Smooth muscle cell (in vitro differentiated cells): ENCODE results near the gene ZC3H13. TPM values are rescaled to one million over a fixed set of nuclear protein-coding genes. Genes with fewer than 3 reads are reported as not detected.

ENCODE experiments used
- DNase-seq: peaks from one replicate; lab custom pipeline; 2025; ENCODE audit not compliant: unreplicated experiment; lab: John Stamatoyannopoulos, UW
- H2AFZ ChIP-seq: fragments of 200-600 bp; sonication (generic); 2 replicates; pipeline ENCODE4 v1.6.0; 2016; ENCODE audit warnings: antibody characterized with exemption, low read depth, mild to moderate bottlenecking
- H3F3A ChIP-seq: fragments of 200-600 bp; sonication (generic); 2 replicates; pipeline ENCODE4 v1.6.0; 2017; ENCODE audit warnings: antibody characterized with exemption, low read depth
- H3K27ac ChIP-seq: fragments of 200-600 bp; sonication (generic); 2 replicates; pipeline ENCODE4 v1.5.1; 2016; ENCODE audit warnings: low read depth, mild to moderate bottlenecking
- H3K27me3 ChIP-seq: fragments of 200-600 bp; sonication (generic); 2 replicates; pipeline ENCODE4 v1.6.1; 2016; ENCODE audit warnings: low read depth, mild to moderate bottlenecking
- H3K36me3 ChIP-seq: fragments of 200-600 bp; sonication (generic); 2 replicates; pipeline ENCODE4 v1.5.1; 2016; ENCODE audit warnings: low read depth
- H3K4me1 ChIP-seq: fragments of 200-600 bp; sonication (generic); 2 replicates; pipeline ENCODE4 v1.5.1; 2016; ENCODE audit warnings: low read depth
- H3K4me2 ChIP-seq: fragments of 200-600 bp; sonication (generic); 2 replicates; pipeline ENCODE4 v1.6.0; 2016; ENCODE audit warnings: mild to moderate bottlenecking
- H3K4me3 ChIP-seq: fragments of 200-600 bp; sonication (generic); 2 replicates; pipeline ENCODE4 v1.5.1; 2016; ENCODE audit warnings: mild to moderate bottlenecking
- H3K79me2 ChIP-seq: fragments of 200-600 bp; sonication (generic); 2 replicates; pipeline ENCODE4 v1.6.0; 2016; ENCODE audit warnings: low read depth, mild to moderate bottlenecking
- H3K9ac ChIP-seq: fragments of 200-600 bp; sonication (generic); 2 replicates; pipeline ENCODE4 v1.6.0; 2016; ENCODE audit warnings: low read depth
- H3K9me3 ChIP-seq: fragments of 200-600 bp; sonication (generic); replicated peaks from 2 replicates; pipeline ENCODE4 v1.5.1; 2016; ENCODE audit warnings: low read depth
- H4K20me1 ChIP-seq: fragments of 200-600 bp; sonication (generic); 2 replicates; pipeline ENCODE4 v1.6.0; 2016; ENCODE audit warnings: low read depth
- WGBS: methylation state at CpG from one replicate; pipeline ENCODE4 v1.1.7; 2016; ENCODE audit warnings: low lambda C conversion rate; 5-methylcytosine and 5-hydroxymethylcytosine counted together
- polyA plus RNA-seq: library from polyadenylated mRNA; unstranded; fragments of >200 nt; fragmentation: Nextera tagmentation; extraction: Ambion mirVana; gene quantifications from 2 replicates; pipeline ENCODE4 v1.2.1, GENCODE V29; 2016
- total RNA-seq: library from RNA; depleted of rRNA; stranded (reverse); fragments of >200 nt; gene quantifications from 2 replicates; pipeline ENCODE4 v1.2.3, GENCODE V29; 2014
- TF ChIP-seq, protein P1 (sequence below): fragments of 200-600 bp; sonication (generic); IDR thresholded peaks from 2 replicates; pipeline ENCODE4 v1.5.1; 2017; ENCODE audit warnings: borderline replicate concordance, mild to moderate bottlenecking, antibody characterized with exemption; ENCODE audit not compliant: insufficient read depth, poor library complexity, severe bottlenecking

Gene ZC3H13
- total and polyA plus RNA-seq, 2 experiments from 2014 or later = 20.4 to 37.7 TPM

DNA sequence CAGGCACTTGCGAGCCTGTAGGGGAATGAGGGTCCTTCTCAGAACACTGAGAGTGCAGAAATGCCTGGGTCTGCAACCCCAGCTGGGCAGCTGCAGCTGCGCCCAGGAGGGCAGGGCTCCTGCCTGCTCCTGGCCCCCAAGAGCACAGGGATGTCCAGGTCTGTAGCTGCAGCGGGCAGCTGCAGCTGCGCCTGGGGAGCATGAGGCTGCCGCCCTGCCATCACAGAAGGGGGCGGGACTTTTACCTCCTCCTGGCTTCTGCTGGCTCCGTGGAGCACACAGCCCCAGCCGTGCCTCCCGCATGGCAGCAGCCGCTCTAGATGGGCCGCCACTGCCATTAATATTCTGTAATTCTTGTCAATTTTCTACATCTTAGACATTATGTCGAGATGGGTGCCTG lies 34.4 kb upstream of the ZC3H13 start:
- no peak overlapping the region for H3K4me3 ChIP-seq
- H2AFZ ChIP-seq = no peak overlapping the region
- TF ChIP-seq, protein P1, sequence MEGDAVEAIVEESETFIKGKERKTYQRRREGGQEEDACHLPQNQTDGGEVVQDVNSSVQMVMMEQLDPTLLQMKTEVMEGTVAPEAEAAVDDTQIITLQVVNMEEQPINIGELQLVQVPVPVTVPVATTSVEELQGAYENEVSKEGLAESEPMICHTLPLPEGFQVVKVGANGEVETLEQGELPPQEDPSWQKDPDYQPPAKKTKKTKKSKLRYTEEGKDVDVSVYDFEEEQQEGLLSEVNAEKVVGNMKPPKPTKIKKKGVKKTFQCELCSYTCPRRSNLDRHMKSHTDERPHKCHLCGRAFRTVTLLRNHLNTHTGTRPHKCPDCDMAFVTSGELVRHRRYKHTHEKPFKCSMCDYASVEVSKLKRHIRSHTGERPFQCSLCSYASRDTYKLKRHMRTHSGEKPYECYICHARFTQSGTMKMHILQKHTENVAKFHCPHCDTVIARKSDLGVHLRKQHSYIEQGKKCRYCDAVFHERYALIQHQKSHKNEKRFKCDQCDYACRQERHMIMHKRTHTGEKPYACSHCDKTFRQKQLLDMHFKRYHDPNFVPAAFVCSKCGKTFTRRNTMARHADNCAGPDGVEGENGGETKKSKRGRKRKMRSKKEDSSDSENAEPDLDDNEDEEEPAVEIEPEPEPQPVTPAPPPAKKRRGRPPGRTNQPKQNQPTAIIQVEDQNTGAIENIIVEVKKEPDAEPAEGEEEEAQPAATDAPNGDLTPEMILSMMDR = no peak
- 95% methylated on average over 11 of the region's 12 CpGs for WGBS
- H3K4me1 ChIP-seq = no peaks in the 10 kb centered on the region
- no peaks in the 10 kb centered on the region for H3K79me2 ChIP-seq
- no peak overlapping the region for H3K4me2 ChIP-seq
- no peak for DNase-seq
- no peak overlapping the region for H3K27ac ChIP-seq
- no peaks in the 10 kb centered on the region for H3K27me3 ChIP-seq
- no peaks in the 10 kb centered on the region for H3F3A ChIP-seq
- no peak overlapping the region for H3K9ac ChIP-seq
- H4K20me1 ChIP-seq = no peaks in the 10 kb centered on the region
- no peaks in the 10 kb centered on the region for H3K36me3 ChIP-seq
- no peaks in the 10 kb centered on the region for H3K9me3 ChIP-seq

GRCh38 chr13:46086421-46086922 lies 33.9 kb upstream of the ZC3H13 start:
- Histone ChIP-seq H4K20me1 (no peaks in the 10 kb centered on the region), H3K4me3 (no peak overlapping the region), H3K27me3 (no peaks in the 10 kb centered on the region), H3K79me2 (no peaks in the 10 kb centered on the region), H3K36me3 (no peaks in the 10 kb centered on the region), H3K4me1 (no peaks in the 10 kb centered on the region), H3K27ac (no peak overlapping the region), H3F3A (no peaks in the 10 kb centered on the region), H3K9me3 (no peaks in the 10 kb centered on the region), H3K4me2 (no peak overlapping the region), H3K9ac (no peak overlapping the region), H2AFZ (no peak overlapping the region)
- TF ChIP-seq, protein P1 = no peak
- 94% methylated on average over 12 of the region's 12 CpGs for WGBS
- DNase-seq = no peak

- Histone ChIP-seq H3K4me3 (no peak overlapping the region), H3F3A (no peaks in the 10 kb centered on the region), H3K27ac (no peak overlapping the region), H3K36me3 (no peaks in the 10 kb centered on the region), H4K20me1 (no peaks in the 10 kb centered on the region), H3K4me1 (no peaks in the 10 kb centered on the region), H3K4me2 (no peak overlapping the region), H3K27me3 (no peaks in the 10 kb centered on the region), H2AFZ (no peak overlapping the region), H3K9me3 (no peaks in the 10 kb centered on the region), H3K79me2 (no peaks in the 10 kb centered on the region), H3K9ac (no peak overlapping the region)
- TF ChIP-seq, protein P1 = no peak
- no peak for DNase-seq
- WGBS = 93% methylated on average over 13 of the region's 13 CpGs
These were observed 33.2 kb upstream of the ZC3H13 start for GRCh38 chr13:46085737-46086136.

DNA sequence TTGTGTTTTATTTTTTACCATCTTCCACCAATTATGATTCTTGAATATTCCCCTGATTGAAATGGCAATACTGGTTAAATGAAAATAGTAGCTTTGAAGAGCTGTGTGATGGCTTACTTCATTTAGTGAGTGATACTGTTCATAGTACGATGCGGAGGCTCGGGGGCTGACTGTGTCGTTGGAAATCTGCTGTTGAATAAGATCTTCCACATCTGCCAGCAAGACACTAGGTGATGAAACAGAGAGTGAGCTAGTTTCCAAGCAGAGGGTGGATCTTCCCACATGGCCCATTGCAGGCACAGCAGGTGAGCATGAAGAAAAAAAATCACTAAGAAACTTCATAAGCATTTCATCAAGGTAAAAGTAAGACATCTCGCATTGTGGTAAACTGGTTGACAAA lies 29.8 kb upstream of the ZC3H13 start:
- Histone ChIP-seq H3K9ac (no peak overlapping the region), H3K9me3 (no peaks in the 10 kb centered on the region), H3K79me2 (no peaks in the 10 kb centered on the region), H3K27me3 (no peaks in the 10 kb centered on the region), H3K4me2 (no peak overlapping the region), H3K36me3 (no peaks in the 10 kb centered on the region), H3K27ac (no peak overlapping the region), H3F3A (no peaks in the 10 kb centered on the region), H3K4me1 (no peaks in the 10 kb centered on the region), H3K4me3 (no peak overlapping the region), H4K20me1 (no peaks in the 10 kb centered on the region), H2AFZ (no peak overlapping the region)
- TF ChIP-seq, protein P1 = no peak
- WGBS = 91% methylated on average over 5 of the region's 5 CpGs
- DNase-seq = no peak
